Upper lobe of right lung (tissue), 1 donor: ENCODE results near the gene ATXN7. TPM values are rescaled to one million over a fixed set of nuclear protein-coding genes. Genes with fewer than 3 reads are reported as not detected.

Experiments
- ATAC-seq: fragments of 200-7000 bp; cut with Tn5 transposase; one replicate; pipeline ENCODE4 v1.9.1; 2020; ENCODE audit warnings: mild to moderate bottlenecking, moderate library complexity
- DNase-seq: peaks from one replicate; pipeline ENCODE4 v3.0.0-alpha.2; 2020
- H3K27ac ChIP-seq: fragments of 200-600 bp; one replicate; pipeline ENCODE4 v1.8.0; 2022
- H3K27me3 ChIP-seq: fragments of 200-600 bp; one replicate; pipeline ENCODE4 v1.8.0; 2022; ENCODE audit warnings: mild to moderate bottlenecking
- H3K36me3 ChIP-seq: fragments of 200-600 bp; one replicate; pipeline ENCODE4 v1.8.0; 2022
- H3K4me1 ChIP-seq: fragments of 200-600 bp; one replicate; pipeline ENCODE4 v1.8.0; 2022
- H3K4me3 ChIP-seq: fragments of 200-600 bp; one replicate; pipeline ENCODE4 v1.8.0; 2022; ENCODE audit warnings: mild to moderate bottlenecking
- H3K9me3 ChIP-seq: fragments of 200-600 bp; one replicate; pipeline ENCODE4 v1.8.0; 2022
- intact Hi-C: fragments of 100-400 bp; cut with DNase I; formaldehyde crosslinking; loops from one replicate; pipeline ENCODE4 v1.11.0; 2022
- total RNA-seq: library from RNA; stranded (reverse); fragmentation: NEBNext Ultra II Directional; extraction: Animal tissue kit (Norgen Biotek cat#: 25700); gene quantifications from one replicate; pipeline ENCODE4 v1.2.1, GENCODE V29; 2021
- TF ChIP-seq, protein P1 (sequence below): fragments of 200-600 bp; IDR thresholded peaks from one replicate; pipeline ENCODE4 v1.8.0; 2022; ENCODE audit warnings: antibody characterized with exemption
- donor health status: DM: no; HTN: yes; CAD: no; lungs with severe emphysema.

Gene ATXN7
- total RNA-seq, 1 donor from 2014 or later, result 35.5 TPM

DNA sequence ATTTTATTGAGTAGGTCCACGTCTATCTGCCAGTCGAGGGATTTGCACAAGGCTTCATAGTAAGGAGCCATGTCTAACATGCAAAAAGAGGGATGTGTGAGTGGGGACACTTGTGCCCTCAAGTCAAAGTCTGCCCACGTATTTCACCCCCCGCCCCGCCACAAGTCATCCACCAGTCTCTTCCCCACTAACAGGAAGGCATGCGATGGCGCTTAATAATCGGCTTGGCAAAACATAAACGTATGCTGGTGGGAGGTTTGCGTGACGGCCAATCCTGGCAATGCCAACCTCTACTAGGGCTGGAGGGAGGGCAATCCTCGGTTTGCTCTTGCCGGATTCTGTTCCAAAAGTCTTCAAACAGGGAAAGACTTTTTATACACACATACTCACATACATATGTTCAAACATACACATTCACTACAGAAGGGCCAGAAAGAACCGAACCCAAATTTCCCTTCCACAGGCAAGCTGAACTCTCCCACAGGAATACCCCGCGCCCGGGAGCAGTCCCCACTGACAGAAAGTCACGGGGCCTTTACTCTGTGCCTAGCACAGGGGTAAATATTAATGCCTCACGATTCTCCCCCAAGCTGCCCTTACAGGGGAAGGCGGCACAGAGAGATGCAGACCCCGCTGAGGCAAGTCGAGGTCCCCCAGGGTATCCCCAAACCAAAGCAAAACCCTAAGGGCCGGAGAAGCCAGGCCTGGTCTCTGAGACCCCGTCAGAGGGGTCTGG, 159.0 kb downstream of the ATXN7 start:
- peak overlapping the region; percentile 82 for H3K27ac ChIP-seq
- ATAC-seq, result no peak
- H3K4me3 ChIP-seq, result peak overlapping the region; percentile 80
- no peaks in the 10 kb centered on the region for H3K9me3 ChIP-seq
- H3K36me3 ChIP-seq, result peaks cover 41% of the 10 kb centered on the region
- no peaks in the 10 kb centered on the region for H3K27me3 ChIP-seq
- peaks cover 23% of the 10 kb centered on the region for H3K4me1 ChIP-seq
- DNase-seq, result no peak
- intact Hi-C loops, result no loop called here
- TF ChIP-seq, protein P1, sequence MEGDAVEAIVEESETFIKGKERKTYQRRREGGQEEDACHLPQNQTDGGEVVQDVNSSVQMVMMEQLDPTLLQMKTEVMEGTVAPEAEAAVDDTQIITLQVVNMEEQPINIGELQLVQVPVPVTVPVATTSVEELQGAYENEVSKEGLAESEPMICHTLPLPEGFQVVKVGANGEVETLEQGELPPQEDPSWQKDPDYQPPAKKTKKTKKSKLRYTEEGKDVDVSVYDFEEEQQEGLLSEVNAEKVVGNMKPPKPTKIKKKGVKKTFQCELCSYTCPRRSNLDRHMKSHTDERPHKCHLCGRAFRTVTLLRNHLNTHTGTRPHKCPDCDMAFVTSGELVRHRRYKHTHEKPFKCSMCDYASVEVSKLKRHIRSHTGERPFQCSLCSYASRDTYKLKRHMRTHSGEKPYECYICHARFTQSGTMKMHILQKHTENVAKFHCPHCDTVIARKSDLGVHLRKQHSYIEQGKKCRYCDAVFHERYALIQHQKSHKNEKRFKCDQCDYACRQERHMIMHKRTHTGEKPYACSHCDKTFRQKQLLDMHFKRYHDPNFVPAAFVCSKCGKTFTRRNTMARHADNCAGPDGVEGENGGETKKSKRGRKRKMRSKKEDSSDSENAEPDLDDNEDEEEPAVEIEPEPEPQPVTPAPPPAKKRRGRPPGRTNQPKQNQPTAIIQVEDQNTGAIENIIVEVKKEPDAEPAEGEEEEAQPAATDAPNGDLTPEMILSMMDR, result no peak

DNA sequence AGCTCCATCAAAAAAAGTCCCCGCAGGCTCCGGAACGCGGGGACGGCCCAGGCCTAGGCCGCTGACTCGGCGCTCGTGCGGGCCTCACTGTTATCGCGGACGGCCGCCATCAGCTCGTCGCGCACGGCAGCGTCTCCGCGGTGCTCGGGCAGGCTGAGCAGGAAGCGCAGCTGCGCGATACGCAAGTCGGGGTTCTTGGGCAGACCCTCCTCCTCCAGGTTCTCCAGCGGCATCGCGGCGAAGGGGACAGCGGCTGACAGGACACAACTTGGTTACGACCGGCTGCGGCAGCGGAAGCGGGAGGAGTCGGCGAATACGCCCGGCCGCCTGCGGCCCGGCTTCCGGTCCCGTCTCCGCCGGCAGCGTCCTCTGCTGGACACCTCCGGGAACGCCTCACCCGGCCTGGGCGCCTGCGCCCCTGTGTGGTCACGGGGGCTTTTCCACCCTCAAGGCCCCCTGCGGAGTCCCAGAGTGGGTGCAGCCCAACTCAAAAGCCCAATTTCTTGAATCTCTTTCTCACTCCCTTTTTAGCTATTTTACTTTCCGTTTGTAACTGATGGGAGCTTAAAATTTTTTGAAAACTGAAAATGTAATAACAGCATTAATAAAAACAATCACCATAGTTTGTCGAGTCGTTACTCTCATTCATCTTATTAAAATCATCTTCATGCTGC, 159.7 kb downstream of the ATXN7 start, which contains the start of gene PSMD6:
Gene PSMD6, minus strand, starts transcription at position 308 of the 674 bp plus-strand sequence. Its CDS starts 75 bp downstream, at position 233.
- Histone ChIP-seq H3K27ac (peak within 1 kb of the TSS; percentile 82), H3K27me3 (no peaks in the 10 kb centered on the region), H3K9me3 (no peaks in the 10 kb centered on the region), H3K4me3 (peak within 1 kb of the TSS; percentile 80), H3K36me3 (peaks cover 34% of the 10 kb centered on the region), H3K4me1 (peaks cover 23% of the 10 kb centered on the region)
- DNase-seq (peak; percentile 95), ATAC-seq (peak; percentile 100)
- intact Hi-C loops, result no loop called here
- TF ChIP-seq, protein P1, result peak; percentile 99

GRCh38 chr3:64023861-64024223, 160.2 kb downstream of the ATXN7 start:
- TF ChIP-seq, protein P1, result no peak

DNA sequence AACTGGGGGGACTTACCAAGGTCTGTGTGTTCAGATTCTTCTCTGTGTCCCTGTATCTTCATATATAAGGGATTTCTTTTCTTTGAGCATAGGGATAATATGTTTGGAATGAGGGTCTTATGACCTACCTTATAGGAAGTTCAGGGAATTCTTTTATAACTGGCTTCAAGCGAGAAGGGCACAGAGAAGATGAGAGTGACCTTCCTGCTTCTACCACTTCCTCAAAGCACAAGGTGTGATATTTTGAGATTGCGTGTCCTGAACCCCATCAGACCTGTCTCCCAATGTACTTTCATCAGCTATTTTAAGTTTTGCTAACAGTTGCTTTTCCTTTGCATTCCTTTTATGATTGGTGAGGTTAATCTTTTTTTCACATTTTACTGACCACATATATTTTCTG, 162.7 kb downstream of the ATXN7 start:
- Histone ChIP-seq H3K4me1 (peaks cover 12% of the 10 kb centered on the region), H3K27me3 (peaks cover 4% of the 10 kb centered on the region), H3K27ac (no peak overlapping the region), H3K4me3 (no peak overlapping the region), H3K36me3 (peaks cover 5% of the 10 kb centered on the region), H3K9me3 (no peaks in the 10 kb centered on the region)
- DNase-seq (no peak), ATAC-seq (no peak)
- TF ChIP-seq, protein P1, result no peak
- intact Hi-C loops, result no loop called here

More at GRCh38 chr3:64023861-64024223, 160.2 kb downstream of the ATXN7 start:
- Histone ChIP-seq H3K4me3 (peak overlapping the region; percentile 80), H3K27ac (peak overlapping the region; percentile 82), H3K4me1 (peaks cover 23% of the 10 kb centered on the region), H3K27me3 (no peaks in the 10 kb centered on the region), H3K36me3 (peaks cover 29% of the 10 kb centered on the region), H3K9me3 (no peaks in the 10 kb centered on the region)
- DNase-seq (no peak), ATAC-seq (no peak)
- intact Hi-C loops, result no loop called here

DNA sequence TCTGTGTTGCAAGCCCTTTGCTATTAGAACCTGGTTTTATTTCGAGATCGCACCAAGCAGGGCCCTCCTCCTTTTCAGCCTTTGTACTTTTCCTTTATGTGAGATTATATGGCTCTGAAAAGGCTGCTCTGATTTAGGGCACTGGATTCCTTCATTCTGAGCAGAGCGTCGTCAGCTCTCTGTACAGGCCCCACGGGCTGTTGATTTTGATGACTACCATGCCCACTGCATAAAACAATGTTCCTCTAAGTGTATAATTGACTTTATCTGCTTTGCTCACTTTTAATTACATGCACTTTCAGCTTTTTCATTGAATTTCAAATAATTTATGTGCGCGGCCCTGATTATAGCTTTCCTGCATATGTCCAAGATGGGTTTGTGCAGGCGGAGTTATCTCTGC, 164.0 kb downstream of the ATXN7 start:
- TF ChIP-seq, protein P1, result no peak
- no peak for DNase-seq
- intact Hi-C loops, result no loop called here
- ATAC-seq, result no peak
- Histone ChIP-seq H3K9me3 (no peaks in the 10 kb centered on the region), H3K27ac (no peak overlapping the region), H3K4me1 (no peaks in the 10 kb centered on the region), H3K36me3 (no peaks in the 10 kb centered on the region), H3K27me3 (peaks cover 4% of the 10 kb centered on the region), H3K4me3 (no peak overlapping the region)
